Epidermal melanocyte (primary cell): ENCODE measurements around the gene ULBP1.
"Not testable (repeated sequence)": the region's sequence is repeated elsewhere in the genome, so short reads cannot be mapped to it uniquely, and the experiment has no call there.

ENCODE experiments used
- DNase-seq: peaks from one replicate; pipeline ENCODE4 v3.0.0; 2011; ENCODE audit warnings: low spot score; ENCODE audit not compliant: insufficient read length

The ULBP1 gene

DNA sequence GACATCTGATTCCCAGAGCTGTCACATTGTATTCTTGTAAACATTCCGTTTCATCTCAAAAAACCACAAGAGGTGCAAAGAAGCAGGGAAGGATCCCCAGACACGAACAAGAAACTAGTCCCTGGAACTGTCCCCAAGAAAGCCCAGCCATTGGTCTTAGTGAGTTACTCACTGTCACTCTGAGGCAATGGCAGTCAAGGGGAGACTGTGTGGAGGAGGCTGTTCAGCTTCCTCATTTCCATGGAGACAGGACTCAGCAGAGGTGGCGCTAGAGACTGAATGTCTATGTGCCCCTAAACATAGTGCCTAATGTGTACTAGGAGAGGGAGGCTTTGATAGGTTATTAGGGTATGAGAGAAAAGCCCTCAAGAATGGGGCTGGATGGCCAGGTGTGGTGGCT is 11.1 kb downstream of the ULBP1 start:
- DNase-seq, result no peak

GRCh38 chr6:149975400-149975799 is 11.7 kb downstream of the ULBP1 start:
- no peak for DNase-seq

DNA sequence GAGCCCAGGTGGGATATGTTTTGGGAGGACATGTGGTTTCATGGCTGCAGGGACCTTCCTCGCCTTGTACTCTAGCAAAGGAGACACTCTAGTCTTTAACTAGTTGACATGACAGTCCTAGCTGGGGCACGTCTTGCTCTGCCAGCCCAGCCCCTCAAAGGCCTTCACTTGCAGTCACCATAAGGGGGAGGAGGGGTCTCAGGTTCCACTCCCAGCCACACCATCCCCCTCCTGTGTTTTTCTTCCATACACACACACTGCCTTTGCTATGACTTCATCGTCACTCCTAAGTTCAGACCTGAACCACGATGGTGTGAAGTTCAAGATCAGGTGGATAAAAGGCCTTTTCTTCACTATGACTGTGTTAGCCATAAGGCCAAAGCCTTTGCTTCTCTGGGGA is 13.5 kb downstream of the ULBP1 start:
- no peak for DNase-seq

GRCh38 chr6:149978610-149979009 is 14.9 kb downstream of the ULBP1 start:
- no peak for DNase-seq

DNA sequence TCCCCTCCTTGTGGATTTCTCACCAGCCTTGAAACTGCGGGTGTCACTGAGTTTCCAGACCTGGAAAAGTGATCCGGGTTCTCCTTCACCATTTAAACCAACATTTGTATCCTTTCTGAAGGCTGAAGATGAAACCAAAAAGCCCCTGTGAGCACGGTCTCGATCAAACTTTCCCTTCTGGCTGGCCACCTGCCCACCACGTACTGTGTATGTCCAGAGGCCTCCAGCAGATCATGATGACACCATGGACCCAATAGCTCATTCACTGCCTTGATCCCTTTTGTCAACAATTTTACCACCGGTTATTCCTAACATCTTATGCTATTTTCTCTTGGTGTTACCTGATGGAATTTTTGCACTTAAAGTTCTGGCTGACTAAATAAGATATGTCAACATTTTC is 15.6 kb downstream of the ULBP1 start:
- no peak for DNase-seq

DNA sequence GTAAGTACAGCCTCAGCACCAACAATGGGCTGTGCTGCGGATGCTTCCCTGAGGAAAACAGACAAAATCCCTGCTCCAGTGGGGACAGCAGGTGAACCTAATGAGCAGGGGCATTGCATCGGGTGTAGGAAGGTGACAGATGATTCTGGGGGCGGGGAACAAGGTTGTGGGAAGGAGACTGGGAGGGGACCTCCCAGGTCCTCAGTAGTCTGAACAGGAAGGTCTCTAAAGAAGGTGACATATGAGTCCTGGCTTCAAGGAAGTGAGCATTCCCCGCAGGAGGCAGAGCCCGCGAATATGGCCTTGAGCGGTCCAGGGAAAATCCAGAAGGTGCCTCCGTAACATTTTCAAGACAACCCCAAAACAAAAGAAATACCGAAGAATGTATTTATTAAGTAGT is 19.4 kb downstream of the ULBP1 start:
- no peak for DNase-seq

DNA sequence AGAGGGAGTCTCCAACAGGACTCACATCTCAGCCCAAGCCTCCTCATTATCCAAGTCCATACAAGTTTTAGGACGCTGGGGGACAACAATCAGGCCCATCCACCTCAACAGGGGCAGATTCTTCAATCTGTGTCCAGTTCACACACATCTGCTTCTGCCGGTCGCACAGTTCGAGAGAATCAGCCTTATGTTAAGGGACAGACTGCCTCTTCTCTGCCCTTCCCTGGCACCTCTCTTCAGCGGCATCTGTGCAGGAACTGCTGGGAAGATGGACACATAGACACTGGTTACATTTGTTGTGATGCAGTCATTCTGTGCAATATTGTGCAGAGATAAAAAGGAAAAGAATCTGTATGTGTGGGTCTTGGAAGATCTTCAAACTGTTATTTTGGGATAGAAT is 21.0 kb downstream of the ULBP1 start:
- no peak for DNase-seq

- no peak for DNase-seq
Observed at GRCh38 chr6:149985481-149985937, 21.8 kb downstream of the ULBP1 start.

GRCh38 chr6:149987602-149988107 is 23.9 kb downstream of the ULBP1 start:
- no peak for DNase-seq

GRCh38 chr6:149988550-149989346 is 25.0 kb downstream of the ULBP1 start:
- DNase-seq, result no peak

- DNase-seq, result no peak
Observed at GRCh38 chr6:149990212-149990660, 26.5 kb downstream of the ULBP1 start.

DNA sequence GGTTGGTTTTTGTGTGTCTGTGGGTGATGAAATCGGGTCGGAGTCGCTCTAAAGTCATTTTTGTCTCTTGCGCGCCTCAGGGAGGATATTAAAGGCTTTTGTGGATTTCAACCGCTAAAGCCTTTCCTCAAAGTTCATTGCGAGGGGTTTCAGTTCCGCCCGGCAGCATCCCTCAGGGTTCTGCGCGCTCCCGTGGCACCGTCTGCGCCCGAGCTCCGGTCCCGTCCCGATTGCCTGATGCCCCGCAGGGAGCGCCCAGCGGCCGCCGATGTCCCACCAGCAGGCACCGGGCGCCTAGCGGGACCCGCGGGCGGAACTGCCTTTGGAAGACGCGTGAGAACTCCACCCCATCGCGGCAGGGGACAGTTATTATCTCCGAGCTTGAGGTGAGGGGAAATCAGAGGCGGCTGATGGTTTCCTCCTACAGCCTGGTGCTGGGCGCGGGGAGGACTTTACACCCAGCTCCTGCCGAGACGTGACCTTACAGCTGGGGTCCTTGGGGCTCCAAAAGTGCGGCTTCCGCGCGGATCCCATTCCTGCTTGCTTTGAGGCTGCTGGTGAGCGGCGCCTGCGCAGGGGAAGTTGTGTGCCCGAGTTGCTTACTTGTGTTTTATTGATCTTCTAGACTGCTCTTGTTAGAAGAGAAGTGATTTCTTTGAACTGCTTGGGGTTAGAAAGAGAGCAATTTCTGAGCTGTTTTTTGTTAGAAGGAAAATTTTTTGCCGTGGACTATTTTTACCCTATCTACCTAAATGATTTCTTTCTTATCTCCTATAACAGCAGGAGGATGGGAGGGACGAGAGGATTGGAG is 27.1 kb downstream of the ULBP1 start:
- no peak for DNase-seq

- DNase-seq, result not testable (repeated sequence)
Observed at GRCh38 chr6:149991472-149991795, 27.7 kb downstream of the ULBP1 start.

- no peak for DNase-seq
Observed at GRCh38 chr6:149991838-149992237, 28.1 kb downstream of the ULBP1 start.

GRCh38 chr6:149995235-149995750 is 31.6 kb downstream of the ULBP1 start:
- no peak for DNase-seq

DNA sequence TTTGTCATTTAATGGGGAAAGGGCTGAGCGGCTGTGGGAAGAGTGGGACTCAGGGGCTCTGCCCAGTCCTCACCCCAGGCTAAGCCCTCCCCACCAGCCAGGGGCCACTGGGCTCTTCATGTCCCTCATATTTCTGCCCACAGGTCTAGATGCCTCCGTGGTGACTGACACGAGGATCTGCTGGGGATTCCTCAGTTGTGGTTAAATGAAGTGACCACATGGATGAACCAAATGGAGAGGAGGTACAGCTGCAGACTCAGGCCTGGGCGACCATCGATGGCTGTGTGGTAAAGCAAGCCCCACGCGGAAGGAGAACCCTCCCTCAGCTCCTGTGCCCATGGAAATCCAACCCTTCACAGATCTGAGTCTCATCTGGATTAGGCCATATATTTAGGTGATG is 32.2 kb downstream of the ULBP1 start:
- DNase-seq, result no peak

GRCh38 chr6:149999636-150000035 is 35.9 kb downstream of the ULBP1 start:
- no peak for DNase-seq

DNA sequence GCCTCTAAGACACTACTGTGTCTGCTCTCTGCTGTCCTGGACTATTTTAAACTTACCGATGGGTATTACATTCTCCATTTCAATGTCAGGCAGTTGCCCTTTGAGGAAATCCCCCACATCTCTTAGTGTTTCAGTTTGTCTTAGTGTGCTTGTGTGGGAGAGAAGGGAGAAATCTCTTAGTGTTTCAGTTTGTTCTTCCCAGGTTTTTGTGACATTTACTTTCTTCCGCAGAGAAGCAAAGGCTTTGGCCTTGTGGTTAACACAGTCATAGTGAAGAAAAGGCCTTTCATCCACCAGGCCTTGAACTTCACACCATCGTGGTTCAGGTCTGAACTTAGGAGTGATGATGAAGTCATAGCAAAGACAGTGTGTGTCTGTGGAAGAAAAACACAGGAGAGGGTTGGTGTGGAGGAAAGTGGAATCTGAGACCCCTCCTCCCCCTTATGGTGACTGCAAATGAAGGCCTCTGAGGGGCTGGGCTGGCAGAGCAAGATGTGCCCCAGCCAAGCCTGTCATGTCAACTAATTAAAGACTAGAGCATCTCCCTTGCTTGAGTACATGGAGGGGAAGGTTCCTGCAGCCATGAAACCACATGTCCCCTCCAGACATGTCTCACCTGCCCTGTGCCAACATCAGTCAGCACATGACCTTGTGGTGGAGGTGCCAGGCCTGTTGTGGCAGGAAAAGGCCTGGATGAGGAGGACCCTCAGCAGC is 37.7 kb downstream of the ULBP1 start:
- no peak for DNase-seq

DNA sequence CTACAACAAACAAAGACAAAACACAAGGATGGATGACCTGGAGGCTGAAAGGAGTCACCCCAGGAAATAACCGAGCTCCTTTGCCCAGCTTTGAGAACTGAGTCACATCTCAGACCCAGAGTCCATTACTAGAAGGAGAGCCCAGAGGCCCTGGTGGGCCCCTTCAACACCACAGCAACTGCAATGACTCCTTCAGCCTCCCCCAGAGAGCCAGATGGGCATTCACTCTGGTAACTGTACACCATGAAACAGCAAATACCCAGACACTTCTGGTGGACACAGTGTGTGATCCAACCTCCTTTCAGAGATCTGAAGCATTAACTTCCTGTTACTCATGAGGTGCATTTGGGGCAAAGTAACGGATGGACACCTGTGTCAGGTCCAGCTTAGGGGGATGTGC is 39.0 kb downstream of the ULBP1 start:
- DNase-seq, result no peak

DNA sequence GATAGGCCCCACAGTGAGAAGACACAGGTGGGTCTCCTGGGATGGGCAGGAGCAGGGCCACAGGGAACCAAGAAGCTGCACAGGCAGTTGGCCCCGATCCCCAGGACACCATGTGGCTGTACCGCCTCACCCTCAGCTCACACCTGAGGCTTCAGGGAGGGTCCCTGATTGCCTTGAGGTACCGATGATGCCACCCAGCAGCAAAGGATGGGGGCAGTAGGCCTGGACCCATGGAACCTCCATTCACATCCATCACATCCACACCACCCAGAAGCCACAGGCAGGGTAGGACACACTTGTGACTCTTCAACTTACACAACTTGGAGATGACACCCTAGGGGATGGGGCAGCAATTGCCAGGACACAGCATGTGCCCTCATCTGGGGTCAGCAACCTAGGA is 39.9 kb downstream of the ULBP1 start:
- not testable (repeated sequence) for DNase-seq

DNA sequence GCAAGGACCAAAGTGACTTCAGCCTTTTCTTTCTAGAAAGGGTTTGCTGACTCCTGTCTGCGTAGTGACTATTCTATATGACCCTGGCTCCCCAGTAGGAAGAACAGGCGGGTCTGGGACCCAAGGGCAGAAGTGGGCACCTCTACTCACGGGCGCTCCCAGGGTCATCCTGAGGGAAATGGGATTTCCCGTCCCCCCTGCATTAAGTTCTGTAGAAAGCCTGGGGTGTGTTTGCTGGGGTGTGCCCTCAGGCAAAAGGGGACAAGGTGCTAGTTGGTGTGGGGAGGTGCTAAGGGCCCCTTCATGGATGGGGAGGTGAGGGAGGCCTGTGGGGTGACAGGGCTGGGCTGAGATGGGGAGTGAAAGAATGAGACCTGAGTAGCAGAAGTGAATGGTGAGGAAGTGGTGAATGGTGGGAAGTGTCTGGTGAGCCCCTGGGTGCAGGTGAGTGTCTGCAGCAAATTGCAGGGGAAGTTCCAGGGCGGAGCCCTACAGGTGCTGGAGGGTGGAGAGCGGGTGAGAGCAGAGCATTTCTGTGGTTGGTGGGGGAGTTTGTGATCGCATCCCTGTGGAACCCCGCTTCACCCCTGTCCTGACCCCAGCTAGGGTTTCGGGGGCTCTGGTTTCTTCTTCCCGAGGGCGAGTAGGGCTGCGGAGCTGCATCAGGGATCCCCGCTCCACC is 40.5 kb downstream of the ULBP1 start:
- no peak for DNase-seq
